ENCODE measurements around the gene KATNAL2. TPM values are rescaled to one million over a fixed set of nuclear protein-coding genes. Genes with fewer than 3 reads are reported as not detected.

The KATNAL2 gene
- total RNA-seq, 2 donors from 2014 or later = 1.3 to 2.2 TPM

DNA sequence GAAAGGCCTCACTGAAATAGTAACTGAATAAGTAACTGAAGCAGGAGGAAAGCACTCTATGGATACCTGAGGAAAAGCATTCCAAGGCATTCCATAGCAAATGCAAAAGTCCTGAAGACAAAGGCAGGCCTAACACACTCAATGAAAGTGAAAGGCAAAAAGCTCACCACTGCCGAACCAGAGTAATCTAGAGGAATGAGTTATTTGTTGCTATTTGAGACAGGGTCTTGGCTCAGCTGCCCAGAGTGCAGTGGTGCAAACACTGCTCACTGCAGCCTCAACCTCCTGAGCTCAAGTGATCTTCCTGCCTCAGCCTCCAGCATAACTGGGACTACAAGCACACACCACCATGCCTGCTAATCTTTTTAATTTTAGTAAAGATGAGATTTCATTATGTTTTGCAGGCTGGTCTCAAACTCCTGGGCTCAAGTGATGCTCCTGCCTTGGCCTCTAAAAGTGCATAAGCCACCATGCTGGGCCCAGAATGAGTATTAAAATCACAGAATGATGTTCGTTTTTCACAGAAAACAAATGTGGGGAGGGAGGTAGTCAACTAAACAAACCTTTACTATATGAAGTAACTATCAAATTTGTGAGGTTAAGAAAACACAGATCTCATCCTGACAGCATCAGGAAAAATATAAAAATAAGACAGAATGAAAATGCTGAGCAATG, 18.0 kb upstream of the KATNAL2 start:
- Histone ChIP-seq H3K4me1 (no peaks in the 10 kb centered on the region), H3K9me3 (no peaks in the 10 kb centered on the region), H3K27me3 (no peaks in the 10 kb centered on the region), H3K27ac (no peak overlapping the region), H3K9ac (ENCODE audit: low read depth in 2 of 2, low read length in 2 of 2) (no peak overlapping the region), H3K4me3 (no peak overlapping the region), H3K36me3 (no peaks in the 10 kb centered on the region)
- no peak for DNase-seq
- intact Hi-C loops (cut with DNase I) = no loop called here
- TF ChIP-seq, protein P1, sequence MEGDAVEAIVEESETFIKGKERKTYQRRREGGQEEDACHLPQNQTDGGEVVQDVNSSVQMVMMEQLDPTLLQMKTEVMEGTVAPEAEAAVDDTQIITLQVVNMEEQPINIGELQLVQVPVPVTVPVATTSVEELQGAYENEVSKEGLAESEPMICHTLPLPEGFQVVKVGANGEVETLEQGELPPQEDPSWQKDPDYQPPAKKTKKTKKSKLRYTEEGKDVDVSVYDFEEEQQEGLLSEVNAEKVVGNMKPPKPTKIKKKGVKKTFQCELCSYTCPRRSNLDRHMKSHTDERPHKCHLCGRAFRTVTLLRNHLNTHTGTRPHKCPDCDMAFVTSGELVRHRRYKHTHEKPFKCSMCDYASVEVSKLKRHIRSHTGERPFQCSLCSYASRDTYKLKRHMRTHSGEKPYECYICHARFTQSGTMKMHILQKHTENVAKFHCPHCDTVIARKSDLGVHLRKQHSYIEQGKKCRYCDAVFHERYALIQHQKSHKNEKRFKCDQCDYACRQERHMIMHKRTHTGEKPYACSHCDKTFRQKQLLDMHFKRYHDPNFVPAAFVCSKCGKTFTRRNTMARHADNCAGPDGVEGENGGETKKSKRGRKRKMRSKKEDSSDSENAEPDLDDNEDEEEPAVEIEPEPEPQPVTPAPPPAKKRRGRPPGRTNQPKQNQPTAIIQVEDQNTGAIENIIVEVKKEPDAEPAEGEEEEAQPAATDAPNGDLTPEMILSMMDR (IDR thresholded peaks at IDR 0.05) = no peak

DNA sequence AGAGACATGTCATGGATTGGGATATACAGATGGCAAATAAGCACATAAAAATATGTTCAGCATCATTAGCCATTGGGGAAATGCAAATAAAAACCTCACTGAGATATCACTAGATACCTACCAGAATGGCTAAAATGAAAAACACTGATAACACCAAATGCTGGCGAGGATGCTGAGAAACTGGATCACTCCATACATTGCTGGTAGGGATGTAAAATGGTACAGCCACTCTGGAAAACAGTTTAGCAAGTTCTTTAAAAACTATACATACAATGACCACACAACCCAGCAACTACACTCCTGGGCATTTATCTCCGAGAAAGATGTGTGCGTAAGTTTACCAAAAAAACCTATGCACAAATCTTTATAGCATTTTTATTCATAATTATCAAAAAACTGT, 14.0 kb upstream of the KATNAL2 start:
- no peaks in the 10 kb centered on the region for H3K27me3 ChIP-seq
- no peaks in the 10 kb centered on the region for H3K4me1 ChIP-seq
- no peak for DNase-seq
- no peak overlapping the region for H3K27ac ChIP-seq
- no peak overlapping the region for H3K9ac ChIP-seq (ENCODE audit: low read depth in 2 of 2, low read length in 2 of 2)
- no peaks in the 10 kb centered on the region for H3K36me3 ChIP-seq
- H3K4me3 ChIP-seq = no peak overlapping the region
- intact Hi-C loops (cut with DNase I) = no loop called here
- no peaks in the 10 kb centered on the region for H3K9me3 ChIP-seq
- TF ChIP-seq, protein P1 (IDR thresholded peaks at IDR 0.05) = no peak

DNA sequence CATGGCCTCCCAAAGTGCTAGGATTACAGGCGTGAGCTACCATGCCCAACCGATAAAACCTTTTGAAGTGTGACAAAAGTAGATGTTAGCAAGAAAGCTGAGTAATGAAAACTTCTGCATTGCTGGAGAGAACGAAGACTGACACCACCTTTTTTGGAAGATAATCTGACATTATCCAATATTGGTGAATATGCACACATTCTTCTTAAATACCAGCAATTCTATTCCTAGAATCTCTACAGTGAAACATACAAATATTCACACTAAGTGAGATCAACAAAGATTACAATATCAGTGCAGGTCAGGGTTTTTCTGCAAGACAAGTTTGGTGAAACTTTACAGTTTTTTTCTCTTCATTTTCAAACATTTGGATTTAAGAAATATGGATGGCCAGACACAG, 7.9 kb upstream of the KATNAL2 start:
- Histone ChIP-seq H3K27me3 (no peaks in the 10 kb centered on the region), H3K9ac (ENCODE audit: low read depth in 2 of 2, low read length in 2 of 2) (no peak overlapping the region), H3K9me3 (no peaks in the 10 kb centered on the region), H3K36me3 (no peaks in the 10 kb centered on the region), H3K4me1 (no peaks in the 10 kb centered on the region), H3K4me3 (no peak overlapping the region), H3K27ac (no peak overlapping the region)
- intact Hi-C loops (cut with DNase I) = no loop called here
- no peak for DNase-seq
- TF ChIP-seq, protein P1 (IDR thresholded peaks at IDR 0.05) = no peak

DNA sequence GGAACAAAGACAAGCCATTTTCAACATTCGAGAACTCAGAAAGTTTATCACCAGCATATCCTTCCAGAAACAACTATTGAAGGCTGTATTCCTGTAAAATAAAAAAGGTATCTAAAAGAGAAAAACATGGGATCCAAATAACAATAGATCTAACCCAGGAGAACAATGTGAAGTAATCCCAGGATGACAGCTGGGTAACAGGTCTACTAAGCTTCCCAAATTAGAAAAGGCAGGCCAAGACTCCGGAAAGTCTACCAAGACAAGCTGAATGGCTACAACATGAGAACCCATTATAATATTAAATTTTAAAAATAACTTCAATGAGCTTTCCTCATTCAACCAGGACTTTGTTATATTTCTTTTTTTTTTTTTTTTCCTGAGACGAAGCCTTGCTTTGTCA, 6.5 kb upstream of the KATNAL2 start:
- intact Hi-C loops (cut with DNase I) = no loop called here

DNA sequence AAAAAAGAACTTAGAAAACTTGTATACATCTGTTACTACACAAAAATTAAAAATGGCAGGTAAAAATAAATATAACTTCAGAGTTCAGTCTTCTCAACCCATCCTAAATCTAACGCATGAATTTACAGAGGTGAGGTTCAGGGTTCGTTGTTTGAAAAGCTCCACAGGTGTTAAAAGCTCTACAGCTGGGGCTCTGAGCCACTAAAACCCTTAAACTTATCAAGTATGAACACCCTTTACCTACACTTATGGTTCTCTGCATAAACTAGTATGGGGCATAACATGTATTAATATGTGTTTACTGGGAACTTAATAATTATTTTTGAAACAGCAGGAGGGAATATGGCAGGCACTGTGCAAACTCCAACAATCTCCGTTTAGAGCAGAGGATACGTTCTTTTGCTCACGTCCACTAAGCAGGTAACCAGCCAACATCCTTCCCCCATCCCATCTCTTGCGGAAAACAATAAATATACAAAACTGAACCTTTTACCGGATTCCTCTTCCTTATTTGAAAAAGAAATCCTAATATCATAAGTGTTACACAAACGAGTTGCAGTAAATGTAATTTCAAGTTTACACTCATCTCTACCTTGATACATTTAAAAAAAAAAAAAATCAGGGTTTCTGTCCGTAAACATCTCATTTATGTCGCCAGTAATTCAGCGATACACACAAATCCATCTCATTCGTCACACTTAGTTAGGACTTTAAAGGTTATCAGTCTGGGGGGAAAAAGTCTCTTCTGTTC, 1.4 kb upstream of the KATNAL2 start:
- intact Hi-C loops (cut with DNase I) = no loop called here
- Histone ChIP-seq H3K27ac (no peak overlapping the region), H3K9ac (ENCODE audit: low read depth in 2 of 2, low read length in 2 of 2) (peak overlapping the region in 1 of 2 donors; percentile 90), H3K27me3 (no peaks in the 10 kb centered on the region), H3K9me3 (no peaks in the 10 kb centered on the region), H3K4me1 (no peaks in the 10 kb centered on the region), H3K36me3 (no peaks in the 10 kb centered on the region), H3K4me3 (peak overlapping the region; percentile 63)
- TF ChIP-seq, protein P1 (IDR thresholded peaks at IDR 0.05) = no peak
- DNase-seq = no peak

More for the DNA sequence above, 6.5 kb upstream of the KATNAL2 start:
- DNase-seq = no peak
- Histone ChIP-seq H3K4me3 (no peak overlapping the region), H3K4me1 (no peaks in the 10 kb centered on the region), H3K9me3 (no peaks in the 10 kb centered on the region), H3K27me3 (no peaks in the 10 kb centered on the region), H3K9ac (ENCODE audit: low read depth in 2 of 2, low read length in 2 of 2) (no peak overlapping the region), H3K36me3 (no peaks in the 10 kb centered on the region), H3K27ac (no peak overlapping the region)
- TF ChIP-seq, protein P1 (IDR thresholded peaks at IDR 0.05) = no peak

All from colonic mucosa (tissue), 4 donors.